T-helper 2 cell treated with Interferon-gamma antibody and Interleukin-4, amounts not matched to agents 5 μg/mL and 100 μg/mL, for 36 hours (primary cell): Measurements from ENCODE around the gene FOLR1.

Experiments
- DNase-seq: peaks from one replicate; pipeline ENCODE4 v3.0.0; 2021; ENCODE audit warnings: low spot score
- H3K27ac Mint-ChIP-seq: one replicate; pipeline ENCODE4 v1.8.0; 2021; ENCODE audit warnings: mild to moderate bottlenecking, mixed read lengths
- H3K27me3 Mint-ChIP-seq: one replicate; pipeline ENCODE4 v1.8.0; 2021; ENCODE audit warnings: low read depth, mixed read lengths
- H3K36me3 Mint-ChIP-seq: one replicate; pipeline ENCODE4 v1.8.0; 2021; ENCODE audit warnings: low read depth, mixed read lengths
- H3K4me1 Mint-ChIP-seq: one replicate; pipeline ENCODE4 v1.8.0; 2021; ENCODE audit warnings: low read depth, mixed read lengths
- H3K4me3 Mint-ChIP-seq: one replicate; pipeline ENCODE4 v1.8.0; 2022; ENCODE audit warnings: mild to moderate bottlenecking, moderate library complexity, mixed read lengths
- H3K9me3 Mint-ChIP-seq: one replicate; pipeline ENCODE4 v1.8.0; 2021; ENCODE audit warnings: mixed read lengths

Gene FOLR1

DNA sequence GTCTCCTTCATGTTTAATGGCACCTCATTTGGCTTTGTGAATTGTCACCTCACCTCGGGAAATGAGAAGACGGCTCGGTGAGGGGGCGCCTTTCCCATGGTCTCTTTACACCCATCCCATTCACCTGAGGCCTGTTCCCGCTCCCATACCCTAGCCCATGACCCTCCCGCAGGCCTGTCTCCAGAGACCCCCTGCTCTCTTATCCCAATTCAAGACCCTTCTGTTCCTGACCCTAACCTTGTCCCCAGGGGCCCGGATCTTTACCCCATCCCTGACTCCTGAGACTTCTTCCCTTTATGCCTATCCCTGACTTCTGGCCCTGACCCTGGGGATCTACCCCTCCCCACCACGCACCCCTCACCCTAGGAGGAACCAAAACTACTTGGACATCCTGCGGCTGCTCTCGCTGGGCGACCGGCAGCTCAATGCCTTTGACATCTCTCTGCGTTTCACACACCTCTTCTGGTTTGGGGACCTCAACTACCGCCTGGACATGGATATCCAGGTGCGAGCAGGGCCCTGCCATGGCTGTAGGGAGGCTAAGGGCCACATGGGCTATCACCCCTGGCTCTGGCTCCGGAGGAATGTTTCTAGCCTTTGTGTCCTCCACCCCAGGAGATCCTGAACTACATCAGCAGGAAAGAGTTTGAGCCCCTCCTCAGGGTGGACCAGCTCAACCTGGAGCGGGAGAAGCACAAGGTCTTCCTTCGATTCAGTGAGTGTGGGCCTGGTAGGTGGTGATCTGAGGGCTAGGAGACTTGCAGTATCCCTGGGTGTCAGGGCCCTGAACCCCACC lies 40.5 kb downstream of the FOLR1 start:
- Mint-ChIP-seq H3K4me3 (no peak overlapping the region), H3K4me1 (no peaks in the 10 kb centered on the region), H3K36me3 (peaks cover 40% of the 10 kb centered on the region), H3K9me3 (no peaks in the 10 kb centered on the region), H3K27me3 (no peaks in the 10 kb centered on the region), H3K27ac (no peak overlapping the region)
- DNase-seq = no peak

GRCh38 chr11:72233056-72233772 lies 41.3 kb downstream of the FOLR1 start:
- H3K27ac Mint-ChIP-seq = no peak overlapping the region
- no peak for DNase-seq
- H3K27me3 Mint-ChIP-seq = peaks cover under 1% of the 10 kb centered on the region
- no peaks in the 10 kb centered on the region for H3K9me3 Mint-ChIP-seq
- no peak overlapping the region for H3K4me3 Mint-ChIP-seq
- H3K36me3 Mint-ChIP-seq = peaks cover 41% of the 10 kb centered on the region
- H3K4me1 Mint-ChIP-seq = no peaks in the 10 kb centered on the region

DNA sequence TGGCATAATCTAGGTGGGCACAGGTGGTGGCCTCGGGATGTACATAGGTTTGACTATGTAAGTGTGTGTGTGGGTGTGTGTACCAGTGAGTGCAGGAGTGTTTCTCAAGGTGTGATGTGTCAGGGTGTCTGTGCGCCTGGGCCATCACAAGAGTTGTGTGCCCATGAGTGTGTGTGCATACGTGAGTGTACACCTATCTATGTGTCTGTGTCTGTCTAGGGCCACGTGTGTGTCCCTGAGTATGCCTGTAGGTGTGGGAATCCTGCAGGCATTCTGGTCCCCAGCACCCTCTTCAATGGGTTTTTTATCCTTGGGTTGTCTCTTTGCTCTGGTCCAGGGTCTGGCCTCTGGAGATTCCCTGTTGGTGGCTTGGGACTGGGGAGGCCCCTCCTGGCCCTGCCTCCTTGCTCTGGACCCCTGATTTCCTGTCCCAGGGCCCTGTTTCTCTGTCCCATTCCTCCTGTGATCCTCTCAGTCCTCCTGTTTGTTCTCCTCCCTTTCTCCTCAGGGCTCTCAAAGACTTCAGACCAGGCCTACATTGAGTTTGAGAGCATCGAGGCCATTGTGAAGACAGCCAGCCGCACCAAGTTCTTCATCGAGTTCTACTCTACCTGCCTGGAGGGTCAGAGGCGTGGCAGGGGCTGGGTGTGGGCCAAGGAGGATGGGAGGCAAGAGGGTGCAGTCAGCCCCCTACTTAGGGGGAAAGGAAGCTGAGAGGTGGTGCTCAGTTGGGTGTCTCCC lies 42.0 kb downstream of the FOLR1 start:
- Mint-ChIP-seq H3K4me1 (peaks cover 2% of the 10 kb centered on the region), H3K4me3 (no peak overlapping the region), H3K27ac (no peak overlapping the region), H3K9me3 (no peaks in the 10 kb centered on the region), H3K36me3 (peaks cover 45% of the 10 kb centered on the region), H3K27me3 (peaks cover 5% of the 10 kb centered on the region)
- DNase-seq = no peak

GRCh38 chr11:72234514-72234830 lies 42.5 kb downstream of the FOLR1 start:
- Mint-ChIP-seq H3K36me3 (peaks cover 41% of the 10 kb centered on the region), H3K27ac (no peak overlapping the region), H3K27me3 (peaks cover 10% of the 10 kb centered on the region), H3K4me1 (peaks cover 5% of the 10 kb centered on the region), H3K4me3 (no peak overlapping the region), H3K9me3 (no peaks in the 10 kb centered on the region)
- no peak for DNase-seq

GRCh38 chr11:72234920-72235319 lies 43.0 kb downstream of the FOLR1 start:
- Mint-ChIP-seq H3K4me3 (no peak overlapping the region), H3K27me3 (peaks cover 11% of the 10 kb centered on the region), H3K36me3 (peaks cover 41% of the 10 kb centered on the region), H3K4me1 (peaks cover 6% of the 10 kb centered on the region), H3K9me3 (no peaks in the 10 kb centered on the region), H3K27ac (no peak overlapping the region)
- no peak for DNase-seq

DNA sequence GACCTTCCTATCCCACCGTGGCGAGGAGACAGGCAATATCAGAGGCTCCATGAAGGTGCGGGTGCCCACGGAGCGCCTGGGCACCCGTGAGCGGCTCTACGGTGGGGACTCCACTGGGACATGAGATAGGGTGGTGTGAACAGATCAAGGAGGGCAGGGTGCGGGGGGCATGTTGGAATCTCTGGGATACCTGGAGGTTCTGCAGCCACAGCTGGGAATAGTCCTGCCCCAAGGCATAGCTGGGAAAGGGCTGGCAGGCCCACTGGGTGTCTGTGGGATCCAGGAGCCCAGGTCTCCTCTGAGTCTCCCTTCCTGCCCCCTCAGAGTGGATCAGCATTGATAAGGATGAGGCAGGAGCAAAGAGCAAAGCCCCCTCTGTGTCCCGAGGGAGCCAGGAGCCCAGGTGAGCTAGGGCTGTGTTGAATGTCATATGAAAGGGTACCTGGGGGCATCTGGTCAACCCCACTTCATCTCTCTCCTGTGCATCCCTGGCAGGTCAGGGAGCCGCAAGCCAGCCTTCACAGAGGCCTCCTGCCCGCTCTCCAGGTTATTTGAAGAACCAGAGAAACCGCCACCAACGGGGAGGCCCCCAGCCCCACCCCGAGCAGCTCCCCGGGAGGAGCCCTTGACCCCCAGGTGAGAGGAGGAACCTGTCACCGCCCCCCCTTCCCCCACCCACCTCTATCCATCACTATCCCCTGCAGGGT lies 43.6 kb downstream of the FOLR1 start:
- Mint-ChIP-seq H3K36me3 (peaks cover 40% of the 10 kb centered on the region), H3K4me3 (no peak overlapping the region)
- DNase-seq = no peak

DNA sequence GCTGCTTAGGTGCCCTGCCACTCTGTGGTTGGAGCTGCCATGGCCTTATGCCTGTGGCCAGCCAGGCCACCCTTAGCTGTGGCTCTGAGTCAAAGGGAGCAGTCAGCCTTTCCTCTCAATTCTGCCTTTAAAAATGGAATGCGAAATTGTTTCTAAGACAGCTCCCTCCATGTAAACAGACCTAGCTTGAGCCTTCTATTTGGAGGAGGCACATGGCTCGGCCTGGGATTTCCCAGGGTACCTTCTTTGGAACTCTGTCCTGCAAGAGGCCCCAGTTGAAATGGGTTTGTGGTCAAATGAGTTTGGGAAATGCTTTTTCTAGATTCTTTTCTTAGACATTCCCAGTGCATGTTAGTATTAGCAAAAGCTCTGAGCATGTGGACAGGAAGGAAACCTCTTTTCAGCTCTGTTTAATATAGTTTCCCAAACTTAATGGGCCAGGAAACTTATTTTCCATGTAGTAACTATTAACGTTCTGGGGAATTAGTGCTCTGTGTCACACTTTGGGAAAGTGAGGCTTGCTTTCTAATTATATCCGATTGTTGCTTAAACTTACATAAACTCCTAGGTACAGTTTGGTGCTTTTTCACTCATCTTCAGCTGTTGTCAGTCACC lies 44.2 kb downstream of the FOLR1 start:
- no peaks in the 10 kb centered on the region for H3K9me3 Mint-ChIP-seq
- H3K4me1 Mint-ChIP-seq = peaks cover 13% of the 10 kb centered on the region
- no peak for DNase-seq
- no peak overlapping the region for H3K4me3 Mint-ChIP-seq
- H3K36me3 Mint-ChIP-seq = peaks cover 38% of the 10 kb centered on the region
- H3K27me3 Mint-ChIP-seq = peaks cover 21% of the 10 kb centered on the region
- H3K27ac Mint-ChIP-seq = no peak overlapping the region

More for the DNA sequence above, 43.6 kb downstream of the FOLR1 start:
- Mint-ChIP-seq H3K27ac (no peak overlapping the region), H3K9me3 (no peaks in the 10 kb centered on the region), H3K4me1 (peaks cover 8% of the 10 kb centered on the region), H3K27me3 (peaks cover 15% of the 10 kb centered on the region)

- Mint-ChIP-seq H3K36me3 (peaks cover 33% of the 10 kb centered on the region), H3K27me3 (peaks cover 27% of the 10 kb centered on the region), H3K4me3 (no peak overlapping the region), H3K9me3 (no peaks in the 10 kb centered on the region), H3K4me1 (peaks cover 13% of the 10 kb centered on the region), H3K27ac (no peak overlapping the region)
- no peak for DNase-seq
Observed at GRCh38 chr11:72236774-72237111, 44.8 kb downstream of the FOLR1 start.

- H3K4me1 Mint-ChIP-seq = peaks cover 13% of the 10 kb centered on the region
- H3K27me3 Mint-ChIP-seq = peaks cover 33% of the 10 kb centered on the region
- no peak for DNase-seq
- peaks cover 31% of the 10 kb centered on the region for H3K36me3 Mint-ChIP-seq
- H3K9me3 Mint-ChIP-seq = no peaks in the 10 kb centered on the region
- no peak overlapping the region for H3K27ac Mint-ChIP-seq
- no peak overlapping the region for H3K4me3 Mint-ChIP-seq
Observed at GRCh38 chr11:72237112-72237931, 45.4 kb downstream of the FOLR1 start.

DNA sequence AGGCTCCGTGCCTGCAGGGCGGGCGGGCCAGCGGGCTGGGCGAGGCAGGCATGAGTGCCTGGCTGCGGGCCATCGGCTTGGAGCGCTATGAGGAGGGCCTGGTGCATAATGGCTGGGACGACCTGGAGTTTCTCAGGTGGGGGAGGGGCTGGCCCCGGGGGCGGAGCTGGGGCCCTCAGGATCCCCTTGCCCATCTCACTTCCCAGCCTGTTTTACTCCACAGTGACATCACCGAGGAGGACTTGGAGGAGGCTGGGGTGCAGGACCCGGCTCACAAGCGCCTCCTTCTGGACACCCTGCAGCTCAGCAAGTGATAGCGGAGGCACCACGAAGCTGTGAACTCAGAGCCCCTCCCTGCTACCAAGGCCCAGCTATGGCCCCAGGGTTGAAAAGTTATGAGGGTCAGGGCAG lies 46.1 kb downstream of the FOLR1 start:
- H3K27ac Mint-ChIP-seq = no peak overlapping the region
- H3K27me3 Mint-ChIP-seq = peaks cover 39% of the 10 kb centered on the region
- peaks cover 13% of the 10 kb centered on the region for H3K4me1 Mint-ChIP-seq
- DNase-seq = peak; percentile 33
- no peaks in the 10 kb centered on the region for H3K9me3 Mint-ChIP-seq
- H3K4me3 Mint-ChIP-seq = no peak overlapping the region
- H3K36me3 Mint-ChIP-seq = peaks cover 27% of the 10 kb centered on the region

GRCh38 chr11:72238492-72239312 lies 46.8 kb downstream of the FOLR1 start:
- Mint-ChIP-seq H3K4me1 (peaks cover 13% of the 10 kb centered on the region), H3K27ac (no peak overlapping the region), H3K9me3 (no peaks in the 10 kb centered on the region), H3K36me3 (peaks cover 25% of the 10 kb centered on the region), H3K27me3 (peaks cover 43% of the 10 kb centered on the region), H3K4me3 (no peak overlapping the region)
- DNase-seq = no peak

DNA sequence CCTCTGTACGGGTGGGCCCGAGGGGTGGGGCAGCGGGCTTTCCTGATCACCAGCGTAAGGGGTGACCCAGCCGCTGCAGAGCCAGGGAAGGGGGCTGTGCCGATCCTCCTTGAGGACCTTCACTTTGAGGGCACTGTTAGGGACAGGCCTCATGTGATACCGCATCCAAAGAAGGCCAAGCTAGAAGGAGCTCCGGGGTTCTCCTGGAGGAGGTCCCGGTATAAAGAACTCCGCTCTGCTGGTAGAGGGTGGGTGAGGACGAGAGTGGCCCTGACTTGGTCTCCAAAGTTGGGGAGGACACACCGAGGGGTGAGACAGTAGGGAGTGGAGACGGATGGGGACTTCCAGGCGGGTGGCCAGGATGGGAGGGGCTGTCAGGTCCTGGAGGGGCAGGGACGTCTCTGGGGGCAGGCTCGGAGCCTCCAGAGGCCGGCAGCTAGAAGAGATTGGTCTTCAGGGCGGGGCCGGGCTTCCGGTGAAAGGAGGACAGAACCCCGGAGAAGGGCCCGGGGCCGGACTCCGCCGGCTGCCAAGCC lies 47.4 kb downstream of the FOLR1 start:
- Mint-ChIP-seq H3K9me3 (no peaks in the 10 kb centered on the region), H3K27me3 (peaks cover 44% of the 10 kb centered on the region), H3K36me3 (peaks cover 20% of the 10 kb centered on the region), H3K4me3 (peak overlapping the region; percentile 52), H3K4me1 (peaks cover 13% of the 10 kb centered on the region), H3K27ac (no peak overlapping the region)
- no peak for DNase-seq
